ENCODE data around the gene GCKR. TPM values are rescaled to one million over a fixed set of nuclear protein-coding genes. Genes with fewer than 3 reads are reported as not detected.

Gene GCKR
- total and polyA plus RNA-seq, 2 of the 13 experiments (the other 11 are each of a cell fraction or from before 2014, with no cell fraction given): 15.2 to 48.3 TPM

- peak; percentile 92 for TF ChIP-seq HNF1B (CRISPR knock-in tag; IDR thresholded peaks at IDR 0.05)
- TF ChIP-seq ZNF546 (CRISPR knock-in tag; conservative IDR thresholded peaks at IDR 0.05): 0 out of 2 replicates have a peak, but pooled peaks have one; percentile 65
- no peak for TF ChIP-seq FOXO4 (CRISPR knock-in tag; conservative IDR thresholded peaks at IDR 0.05)
- TF ChIP-seq SMAD9 (CRISPR knock-in tag; IDR thresholded peaks at IDR 0.05): no peak
- TF ChIP-seq TRAFD1 (CRISPR knock-in tag; IDR thresholded peaks at IDR 0.05; ENCODE audit: borderline replicate concordance): no peak
- peak; percentile 65; the same call in 1 of the 2 replicates for TF ChIP-seq ZBTB38 (CRISPR knock-in tag; IDR thresholded peaks at IDR 0.05)
- TF ChIP-seq U2AF1 (optimal IDR thresholded peaks at IDR 0.05; ENCODE audit: low read depth, low read length): no peak
- TF ChIP-seq ZNF468 (CRISPR knock-in tag; IDR thresholded peaks at IDR 0.05): no peak
- TF ChIP-seq DMTF1 (CRISPR knock-in tag; IDR thresholded peaks at IDR 0.05): no peak
- no peak; the same call in 1 of the 2 replicates for TF ChIP-seq ZFP1 (CRISPR knock-in tag; IDR thresholded peaks at IDR 0.05)
- TF ChIP-seq ZFP36 (IDR thresholded peaks at IDR 0.05; ENCODE audit: borderline replicate concordance, low read depth, low read length, partially characterized antibody): no peak
- TF ChIP-seq ZNF547 (CRISPR knock-in tag; IDR thresholded peaks at IDR 0.05): 0 out of 2 replicates have a peak, but pooled peaks have one; percentile 31
- TF ChIP-seq CTCF (CRISPR knock-in tag; IDR thresholded peaks at IDR 0.05): no peak
- TF ChIP-seq ZBTB46 (CRISPR knock-in tag; IDR thresholded peaks at IDR 0.05; ENCODE audit: borderline replicate concordance): no peak
- TF ChIP-seq ZNF331 (CRISPR knock-in tag; IDR thresholded peaks at IDR 0.05): peak; percentile 48; the same call in 1 of the 2 replicates
- no peak; the same call in 1 of the 2 replicates for TF ChIP-seq ZFP41 (CRISPR knock-in tag; IDR thresholded peaks at IDR 0.05; ENCODE audit: borderline replicate concordance)
- no peak for TF ChIP-seq HDAC6 (IDR thresholded peaks at IDR 0.05; ENCODE audit: low read depth, low read length)
Observed at GRCh38 chr2:27489498-27490397, 6.9 kb upstream of the GCKR start, which contains the start of gene IFT172 (continued).

All from HepG2 (cell line).